ENCODE data around the gene SLC16A7.

SLC16A7 gene

DNA sequence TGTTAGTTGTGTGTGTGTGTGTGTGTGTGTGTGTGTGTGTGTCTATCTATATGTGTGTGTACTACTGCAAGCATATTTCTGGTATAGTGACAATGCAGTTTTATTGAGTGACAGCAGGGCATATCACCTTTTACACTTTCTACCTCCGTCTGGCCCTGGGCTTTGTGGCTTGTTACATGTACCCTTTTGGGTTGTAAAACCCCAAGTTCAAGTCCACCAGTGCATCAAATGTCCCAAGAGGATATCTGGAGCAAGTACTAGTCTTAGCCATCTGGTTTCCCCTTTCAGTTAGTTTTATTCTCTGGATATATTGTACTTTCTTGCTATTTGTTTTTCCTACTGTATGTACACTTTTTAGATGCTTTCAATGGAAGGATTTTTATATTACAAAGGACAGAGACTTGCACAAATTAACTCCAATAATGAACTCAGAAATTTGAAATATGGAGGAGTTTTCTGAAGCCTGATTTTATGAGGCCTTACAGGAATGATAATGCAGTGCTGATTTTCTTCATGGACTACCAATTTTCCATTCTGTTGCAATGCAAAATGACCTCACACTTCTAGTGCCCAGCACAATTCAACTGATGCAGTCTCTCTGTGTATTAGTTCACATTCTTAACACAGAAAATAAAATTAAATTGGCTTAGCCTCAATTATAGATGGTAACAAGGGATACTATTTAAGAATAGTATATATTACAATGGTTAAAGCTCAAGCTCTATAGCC, 29.1 kb downstream of the SLC16A7 start:
- no peak for DNase-seq

DNA sequence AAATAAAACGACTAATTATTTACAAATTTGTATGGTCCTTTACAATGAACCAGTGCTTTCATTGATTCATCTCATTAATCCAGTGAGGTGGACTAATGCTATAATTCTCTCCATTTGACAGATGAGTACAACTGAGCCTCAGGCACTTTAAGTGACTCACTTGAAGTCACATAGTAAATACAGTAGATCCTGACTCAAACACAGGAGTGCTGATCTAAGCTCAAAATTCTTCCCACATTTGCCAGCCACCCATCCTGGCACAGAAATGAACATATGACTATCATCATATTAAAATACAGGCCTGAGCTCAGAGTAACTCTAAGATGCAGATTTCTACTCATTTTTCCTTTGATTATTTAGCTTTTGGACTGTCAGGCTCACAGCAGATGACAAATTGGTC, 30.6 kb downstream of the SLC16A7 start:
- no peak for DNase-seq

DNA sequence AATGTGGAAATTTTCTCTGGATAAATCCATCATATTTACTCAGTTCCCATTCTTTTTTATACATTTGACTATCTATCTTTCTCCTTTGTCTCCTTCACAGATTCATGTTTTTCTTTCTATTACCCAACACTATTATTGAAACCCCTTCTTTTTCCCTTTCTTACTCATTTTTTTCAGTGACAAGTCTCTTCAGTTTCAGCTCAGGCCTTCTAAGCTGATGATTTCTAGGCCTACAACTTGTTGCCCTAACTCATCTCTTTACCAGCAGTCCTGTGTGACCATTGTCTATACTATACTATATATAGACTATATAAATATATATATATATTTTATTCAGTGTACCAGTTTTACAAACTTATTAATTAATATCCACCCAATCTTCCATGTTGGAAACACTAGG, 31.8 kb downstream of the SLC16A7 start:
- DNase-seq = no peak

DNA sequence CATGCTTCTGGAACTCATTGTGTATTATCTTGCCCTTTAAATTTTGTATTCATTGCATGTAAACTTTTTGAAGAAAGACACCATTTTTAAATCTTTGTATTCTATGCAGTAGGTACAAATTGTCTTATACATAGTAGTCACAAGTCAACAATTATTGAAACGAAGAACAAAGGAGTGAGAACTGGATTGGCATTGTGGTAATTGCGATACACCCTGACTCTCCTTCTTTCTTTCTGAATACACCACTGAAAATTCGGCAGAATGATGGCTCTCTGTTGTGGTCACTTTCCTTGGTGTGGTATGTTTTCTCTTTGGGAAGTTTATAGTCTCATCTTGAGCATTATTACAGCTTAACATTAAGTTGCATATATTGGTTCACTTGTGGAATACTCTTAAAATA, 34.1 kb downstream of the SLC16A7 start:
- DNase-seq = no peak

DNA sequence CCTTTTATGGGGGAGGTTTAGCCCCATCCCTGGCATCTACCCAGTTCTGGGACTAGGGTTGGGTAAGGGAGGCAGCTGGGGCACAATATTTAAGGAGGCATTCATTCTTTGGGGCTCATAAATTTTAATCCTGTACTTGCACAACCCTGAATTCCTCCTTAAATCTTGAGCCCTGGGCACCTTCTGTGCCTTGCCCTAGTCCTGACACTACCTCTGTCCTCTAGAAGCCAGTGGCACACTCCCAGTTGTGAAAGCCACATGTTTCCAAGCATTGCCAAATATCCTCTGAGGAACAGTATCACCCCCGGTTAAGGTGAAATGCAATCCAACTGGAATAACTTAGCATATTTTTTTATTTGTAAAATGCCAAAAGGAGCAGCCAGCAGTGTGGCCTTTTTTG, 36.6 kb downstream of the SLC16A7 start:
- no peak for DNase-seq

DNA sequence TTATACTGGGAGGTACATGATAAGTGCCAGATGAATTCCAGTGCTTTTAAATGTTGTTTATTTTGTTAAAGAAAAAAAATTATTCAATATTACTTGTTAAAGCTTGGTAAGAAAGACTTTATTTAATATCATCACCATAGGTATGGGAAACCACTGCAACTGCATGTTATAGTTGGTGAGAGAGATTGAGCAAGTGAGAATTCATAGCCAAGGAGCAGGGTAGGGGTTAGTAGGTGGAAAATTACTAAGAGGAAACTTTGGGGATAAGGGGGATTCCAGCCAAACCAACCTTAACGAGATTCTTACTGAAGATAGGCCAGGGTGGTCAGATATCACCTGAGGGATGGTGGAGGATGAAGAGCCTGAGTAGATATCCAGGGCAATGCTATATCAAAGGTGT, 38.4 kb downstream of the SLC16A7 start:
- DNase-seq = no peak

DNA sequence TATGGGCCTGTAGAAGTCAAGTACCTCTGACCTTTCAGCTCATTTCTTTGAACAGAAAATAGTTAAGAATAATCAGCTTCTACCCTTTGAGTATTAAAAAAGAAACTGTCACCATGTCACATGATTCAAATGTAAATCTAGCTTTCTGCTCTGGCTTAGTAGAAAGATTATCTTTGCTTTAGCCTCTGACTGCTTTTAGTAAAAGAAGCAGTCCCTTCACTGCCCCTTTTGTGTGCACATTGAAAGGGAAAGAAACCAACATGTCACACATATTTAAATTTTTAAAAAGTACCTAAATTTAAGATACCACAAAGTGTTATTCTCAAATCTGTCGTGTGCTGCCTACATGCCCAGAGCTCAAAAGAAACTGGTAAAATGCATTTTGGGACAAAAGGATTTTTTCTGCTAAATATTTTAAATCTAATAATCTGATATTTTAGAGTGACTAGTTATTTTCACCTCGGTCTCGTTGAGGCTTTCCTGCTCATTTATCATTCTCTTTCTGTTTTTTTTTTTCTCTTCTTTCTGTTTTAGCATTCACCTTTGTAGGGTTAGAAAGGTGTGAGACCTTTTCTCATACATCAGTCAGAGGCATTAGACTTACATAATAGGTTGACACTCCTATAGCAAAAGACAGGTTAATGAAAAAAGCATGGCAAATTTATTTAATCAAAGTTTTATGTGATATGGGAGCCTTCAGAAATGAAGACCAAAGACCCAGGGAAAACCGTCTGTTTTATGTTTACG, 41.3 kb downstream of the SLC16A7 start:
- no peak for DNase-seq

DNA sequence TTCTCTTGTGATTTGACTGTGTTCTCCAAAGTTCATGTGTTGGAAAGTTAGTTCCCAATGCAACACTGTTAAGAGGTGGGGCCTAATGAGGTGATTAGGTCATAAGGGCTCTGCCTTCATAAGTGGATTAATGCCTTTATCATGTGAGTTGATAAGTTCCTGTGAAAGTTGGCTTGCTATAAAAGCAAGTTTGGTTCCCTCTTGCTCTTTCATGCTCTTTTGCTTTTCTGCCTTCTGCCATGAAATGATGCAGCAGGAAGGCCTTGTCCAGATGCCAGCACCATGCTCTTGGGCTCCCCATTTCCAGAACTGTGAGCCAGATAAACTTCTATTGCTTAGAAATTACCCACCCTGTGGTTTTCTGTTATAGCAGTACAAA, 41.9 kb downstream of the SLC16A7 start:
- no peak for DNase-seq

DNA sequence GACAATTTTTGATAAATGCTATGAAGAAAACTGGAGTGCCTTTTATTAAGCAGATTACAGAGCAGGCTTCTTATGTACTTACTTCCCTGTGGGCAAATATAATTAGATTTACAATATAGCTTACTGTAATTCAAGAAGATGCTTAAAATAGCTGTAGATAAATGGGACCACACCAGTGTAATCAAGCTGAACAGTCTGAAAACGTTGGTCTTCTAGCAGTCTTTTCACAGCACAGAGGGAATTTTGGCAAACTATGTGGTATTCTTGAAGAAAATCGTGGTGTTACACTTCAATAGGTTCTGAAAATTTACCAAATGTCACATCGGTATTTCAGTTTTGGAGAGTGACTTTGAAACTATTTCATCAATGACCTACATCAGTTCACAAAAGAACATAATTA, 47.7 kb downstream of the SLC16A7 start:
- no peak for DNase-seq

DNA sequence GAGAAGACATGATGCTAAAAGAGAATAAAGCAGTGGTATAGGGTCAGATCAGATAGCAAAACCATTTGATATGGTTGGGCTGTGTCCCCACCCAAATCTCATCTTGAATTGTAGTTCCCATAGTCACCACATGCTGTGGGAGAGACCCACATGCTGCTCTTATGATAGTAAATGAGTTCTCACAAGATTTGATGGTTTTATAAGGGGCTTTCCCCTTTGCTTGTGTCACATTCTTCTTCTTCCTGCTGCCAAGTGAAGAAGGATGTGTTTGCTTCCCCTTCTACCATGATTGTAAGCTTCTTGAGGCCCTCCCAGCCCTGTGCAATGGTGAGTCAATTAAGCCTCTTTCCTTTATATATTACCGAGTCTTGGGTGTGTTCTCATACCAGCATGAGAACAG, 49.4 kb downstream of the SLC16A7 start:
- no peak for DNase-seq

DNA sequence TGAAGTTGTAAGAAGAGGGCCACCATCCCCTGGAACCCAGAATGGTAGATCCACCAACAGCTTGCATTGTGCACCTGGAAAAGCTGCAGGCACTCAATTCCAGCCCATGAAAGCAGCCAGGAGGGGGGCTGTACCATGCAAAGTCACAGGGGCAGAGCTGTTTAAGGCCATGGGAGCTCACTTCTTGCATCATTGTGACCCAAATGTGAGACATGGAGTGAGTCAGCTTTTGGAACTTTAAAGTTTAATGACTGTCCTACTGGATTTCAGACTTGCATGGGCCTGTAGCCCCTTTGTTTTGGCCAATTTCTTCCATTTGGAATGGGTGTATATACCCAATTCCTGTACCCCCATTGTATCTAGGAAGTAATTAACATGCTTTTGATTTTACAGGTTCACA, 50.8 kb downstream of the SLC16A7 start:
- DNase-seq = no peak

DNA sequence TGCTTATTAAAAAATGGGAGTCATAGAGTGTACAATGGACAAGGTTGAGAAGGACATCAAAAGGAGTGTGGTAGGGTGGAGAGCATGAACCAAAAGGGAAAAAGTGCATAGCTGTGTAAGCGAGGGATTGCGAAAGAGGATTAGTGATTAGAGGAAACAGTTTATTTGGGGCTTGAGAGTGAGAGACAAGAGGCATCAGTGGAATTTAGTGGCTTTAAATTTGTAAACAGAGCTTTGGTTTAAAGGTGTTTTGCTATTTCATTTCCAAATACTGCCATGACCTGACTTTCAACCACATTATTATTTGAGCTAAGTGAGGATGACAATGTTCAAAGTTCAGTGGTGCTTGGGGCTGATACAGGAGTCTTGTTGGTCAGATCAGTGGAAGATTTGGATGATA, 53.4 kb downstream of the SLC16A7 start:
- DNase-seq = no peak

DNA sequence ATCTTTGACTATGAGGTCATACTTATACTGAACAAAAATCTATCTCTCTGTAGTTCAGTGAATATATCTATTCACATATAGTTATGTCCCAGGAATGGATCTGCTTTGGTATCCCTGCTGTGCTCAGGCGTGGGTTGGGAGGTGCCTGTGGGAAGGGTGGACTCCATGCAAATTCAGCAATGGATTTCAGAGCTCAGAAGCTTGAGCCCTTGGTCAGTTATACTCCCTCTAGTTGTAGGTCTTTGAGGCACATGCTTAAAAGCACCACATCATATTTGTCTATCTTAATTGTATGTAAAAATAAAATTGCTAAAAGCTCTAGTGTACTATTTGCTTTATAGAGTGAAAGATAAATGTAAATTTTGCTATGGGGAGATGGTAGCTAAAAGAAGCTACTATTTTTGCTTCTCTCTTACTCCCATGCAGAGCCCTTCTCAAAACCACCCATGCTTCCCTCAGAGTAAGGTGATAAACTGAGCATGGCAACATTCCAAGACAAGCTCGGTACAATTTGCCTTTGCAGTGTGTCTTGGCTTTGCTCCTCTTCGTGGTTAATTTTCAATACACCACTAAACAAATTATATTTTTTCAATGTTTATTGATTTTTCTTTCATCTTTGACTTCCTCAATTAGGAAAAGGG, 54.9 kb downstream of the SLC16A7 start:
- peak in 1 of 58 donors; percentile 1 for DNase-seq

DNA sequence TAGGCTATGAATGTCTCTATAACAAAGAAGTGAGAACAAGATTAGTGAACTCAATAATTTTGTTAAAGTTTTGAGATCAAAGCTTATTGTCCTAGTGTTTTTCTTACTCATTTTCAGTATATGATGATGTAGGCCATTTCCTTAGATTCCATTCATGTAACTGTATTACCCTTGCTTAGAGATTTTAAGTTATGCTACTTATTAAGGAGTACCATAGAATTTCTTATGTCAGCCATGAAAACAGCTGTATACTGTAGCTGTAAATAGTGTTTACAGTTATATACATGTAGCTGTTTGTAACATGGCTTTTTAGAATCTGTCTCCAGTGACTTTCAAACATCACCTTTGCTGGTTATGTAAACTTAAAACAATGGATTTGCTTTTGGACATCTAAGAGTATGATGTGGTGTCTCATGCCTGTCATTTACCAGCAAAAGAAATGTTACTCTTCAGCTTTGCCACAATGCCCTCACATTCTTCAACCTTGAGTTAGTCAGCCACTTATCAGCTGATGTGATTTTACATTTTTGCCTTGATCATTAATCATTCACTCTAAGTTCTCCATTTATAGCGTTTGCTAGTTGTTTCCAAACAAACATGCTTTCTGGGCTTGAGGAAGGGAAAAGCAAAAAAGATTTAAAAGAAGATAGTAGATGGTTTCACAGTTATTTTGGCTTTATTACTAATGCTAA, 55.5 kb downstream of the SLC16A7 start:
- DNase-seq = no peak

DNA sequence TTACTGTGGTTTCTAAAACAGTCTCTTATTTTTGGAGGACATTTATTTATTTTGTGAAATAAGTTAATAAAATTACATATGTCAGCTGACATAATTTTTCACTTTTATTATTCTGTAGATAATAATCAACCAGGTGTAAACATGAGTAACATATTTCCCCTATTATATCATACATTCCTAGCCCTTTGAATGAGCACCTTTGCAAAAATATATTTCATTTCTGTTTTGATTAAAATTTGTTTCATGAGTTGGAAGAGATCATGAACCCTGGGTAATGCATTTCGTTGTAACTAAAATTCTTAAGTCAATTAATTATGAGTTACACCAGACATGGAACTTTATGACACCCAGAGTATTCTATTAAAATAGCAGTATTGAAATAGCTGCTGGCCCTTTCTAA, 56.3 kb downstream of the SLC16A7 start:
- DNase-seq = no peak

DNA sequence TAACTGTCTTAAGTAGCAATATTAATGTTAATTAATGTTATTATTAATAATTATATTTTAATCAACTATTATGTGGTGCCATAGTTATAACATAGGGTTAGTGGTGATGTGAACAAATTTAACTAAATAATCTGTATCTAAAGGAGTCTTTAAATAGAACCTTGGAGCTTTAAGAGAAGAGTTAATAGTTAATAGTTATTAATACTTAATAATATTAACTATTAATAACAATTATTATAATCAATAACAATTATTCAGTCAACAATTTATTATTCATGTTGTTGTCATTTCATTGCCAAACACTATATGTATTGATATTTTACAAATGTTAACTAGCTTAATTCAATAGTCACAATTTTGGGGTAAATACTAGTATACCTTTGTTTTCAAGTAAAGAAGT, 58.2 kb downstream of the SLC16A7 start:
- DNase-seq = no peak

DNA sequence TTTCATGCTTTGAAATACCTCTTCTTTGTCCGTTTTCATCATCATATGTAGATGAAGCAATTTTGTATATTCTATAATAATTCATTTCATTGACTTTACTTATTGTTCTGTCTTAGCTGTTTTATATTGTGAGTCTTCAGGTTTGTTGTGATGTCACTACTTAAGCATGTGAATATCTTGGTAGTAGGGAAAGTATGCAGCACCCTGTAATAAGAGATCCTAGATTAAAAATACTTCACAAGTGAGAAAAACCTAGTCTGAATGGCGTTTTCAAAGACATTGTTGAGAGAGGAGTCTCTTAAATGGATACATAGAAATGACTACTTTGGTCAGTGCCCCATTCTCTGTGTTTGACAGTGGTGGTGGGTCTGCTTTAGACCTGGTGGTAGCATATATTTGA, 61.4 kb downstream of the SLC16A7 start:
- DNase-seq = no peak

DNA sequence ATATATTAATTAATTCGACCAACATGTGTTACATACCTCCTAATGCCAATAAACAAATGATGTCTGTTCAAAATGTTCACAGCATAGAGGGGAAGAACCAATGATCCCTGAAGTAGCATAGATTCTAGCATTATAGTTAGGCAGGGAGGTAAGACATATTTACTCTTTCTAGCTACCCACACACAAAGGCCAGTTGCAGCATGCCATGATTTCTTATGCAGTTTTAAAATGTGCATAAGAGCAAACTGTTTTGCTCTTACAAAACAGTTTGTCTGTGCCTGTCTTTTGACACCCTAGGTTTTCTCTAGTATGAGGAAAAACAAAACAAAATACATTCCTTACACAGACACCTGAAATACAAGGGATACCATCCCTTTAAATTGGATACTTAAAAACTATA, 61.9 kb downstream of the SLC16A7 start:
- no peak for DNase-seq

DNA sequence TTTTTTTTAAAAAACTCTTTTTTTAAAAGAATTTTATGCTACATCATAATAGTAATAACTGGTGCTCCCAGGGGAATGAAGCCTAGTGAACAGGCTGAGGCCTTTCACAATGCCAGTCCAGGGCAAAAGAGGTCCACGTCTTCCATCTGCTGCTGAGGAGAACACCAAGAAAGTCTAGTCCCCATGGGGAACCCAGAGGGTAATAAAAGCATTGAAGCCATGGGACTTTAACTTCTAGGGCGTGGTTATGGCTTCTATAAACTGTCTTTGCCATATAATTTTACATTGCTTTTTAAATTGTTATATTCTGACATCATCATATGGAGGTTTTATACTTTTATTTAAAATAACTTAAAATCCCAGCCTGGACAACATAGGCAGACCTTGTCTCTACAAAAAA, 64.3 kb downstream of the SLC16A7 start:
- DNase-seq = no peak

DNA sequence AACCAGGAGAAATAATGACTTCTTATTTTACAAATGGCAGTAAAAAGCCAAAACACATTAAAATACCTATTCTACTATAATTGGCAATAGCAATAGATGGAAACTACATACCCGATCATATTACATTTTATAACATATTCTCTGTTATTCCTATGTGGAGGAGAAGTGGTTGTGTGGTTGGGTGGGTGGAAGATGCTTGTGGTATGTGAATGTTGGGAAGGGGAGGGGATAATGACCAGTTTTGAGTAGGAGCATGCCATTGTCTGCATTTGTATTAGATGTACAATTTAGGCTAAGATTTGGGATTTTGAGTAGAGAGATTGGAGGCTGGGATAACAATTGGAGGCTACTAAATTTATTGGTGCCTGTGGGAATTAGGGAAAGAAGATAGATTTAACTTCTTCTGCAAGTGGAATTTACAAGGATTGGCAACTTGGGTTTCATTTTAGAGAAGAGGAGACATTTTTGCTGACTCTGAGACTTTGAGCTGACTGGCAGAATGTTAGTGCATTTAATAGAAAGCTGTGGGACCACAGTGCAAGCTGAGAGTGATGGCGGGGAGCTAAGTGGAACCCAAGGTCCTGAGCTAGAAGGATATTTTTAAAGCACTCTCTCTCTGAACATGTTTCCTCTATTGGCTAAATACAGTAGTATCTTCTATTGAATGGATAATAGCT, 65.2 kb downstream of the SLC16A7 start:
- DNase-seq = no peak

DNA sequence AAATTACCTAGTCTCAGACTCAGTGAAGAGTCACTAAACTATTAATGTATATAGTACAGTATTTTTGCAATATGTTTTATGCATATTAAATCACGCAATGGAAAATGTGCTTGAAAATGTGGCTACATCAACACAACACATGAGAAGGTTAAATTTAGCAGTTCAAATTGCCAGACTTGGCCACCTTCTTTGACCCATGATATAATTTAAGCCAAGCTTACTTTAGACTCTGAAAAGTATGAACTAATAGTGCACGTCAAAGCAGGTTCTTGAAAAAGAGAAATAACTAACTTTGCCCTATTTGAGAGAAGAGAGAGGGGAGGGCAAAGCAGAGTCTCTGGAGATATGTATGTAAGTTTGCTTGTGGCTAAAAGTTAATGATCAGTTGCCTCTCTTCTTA, 68.7 kb downstream of the SLC16A7 start:
- DNase-seq = no peak

DNA sequence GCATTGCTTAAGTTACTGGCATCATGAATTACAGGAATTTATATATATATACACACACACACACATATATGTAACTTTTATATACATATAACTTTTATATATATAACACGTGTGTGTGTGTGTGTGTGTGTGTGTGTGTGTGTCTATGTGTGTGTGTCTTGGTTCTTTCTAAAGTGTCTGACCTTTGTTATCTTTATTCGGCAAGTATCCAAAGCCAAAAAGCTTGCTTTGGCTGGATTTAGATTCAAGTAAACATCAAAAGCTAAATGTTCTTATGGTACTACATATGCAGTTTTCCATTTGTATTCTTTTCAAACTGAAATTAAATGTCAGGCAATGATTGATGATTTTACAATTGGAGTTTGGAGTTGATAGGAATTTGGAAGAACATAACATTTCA, 69.9 kb downstream of the SLC16A7 start:
- no peak for DNase-seq

Data from anterior cingulate cortex (tissue), 58 donors.